NB4 (cell line): ENCODE results near the gene THBS3.

Source experiments
- POLR2A ChIP-seq: IDR thresholded peaks from 2 replicates; pipeline ENCODE4 v1.6.1; 2011; ENCODE audit warnings: mild to moderate bottlenecking; ENCODE audit not compliant: insufficient read length; ENCODE audit errors: extremely low read depth
- TF ChIP-seq, protein P1 (sequence below): IDR thresholded peaks from one replicate; pipeline ENCODE4 v1.5.1; 2012; ENCODE audit warnings: low read depth, low read length

DNA sequence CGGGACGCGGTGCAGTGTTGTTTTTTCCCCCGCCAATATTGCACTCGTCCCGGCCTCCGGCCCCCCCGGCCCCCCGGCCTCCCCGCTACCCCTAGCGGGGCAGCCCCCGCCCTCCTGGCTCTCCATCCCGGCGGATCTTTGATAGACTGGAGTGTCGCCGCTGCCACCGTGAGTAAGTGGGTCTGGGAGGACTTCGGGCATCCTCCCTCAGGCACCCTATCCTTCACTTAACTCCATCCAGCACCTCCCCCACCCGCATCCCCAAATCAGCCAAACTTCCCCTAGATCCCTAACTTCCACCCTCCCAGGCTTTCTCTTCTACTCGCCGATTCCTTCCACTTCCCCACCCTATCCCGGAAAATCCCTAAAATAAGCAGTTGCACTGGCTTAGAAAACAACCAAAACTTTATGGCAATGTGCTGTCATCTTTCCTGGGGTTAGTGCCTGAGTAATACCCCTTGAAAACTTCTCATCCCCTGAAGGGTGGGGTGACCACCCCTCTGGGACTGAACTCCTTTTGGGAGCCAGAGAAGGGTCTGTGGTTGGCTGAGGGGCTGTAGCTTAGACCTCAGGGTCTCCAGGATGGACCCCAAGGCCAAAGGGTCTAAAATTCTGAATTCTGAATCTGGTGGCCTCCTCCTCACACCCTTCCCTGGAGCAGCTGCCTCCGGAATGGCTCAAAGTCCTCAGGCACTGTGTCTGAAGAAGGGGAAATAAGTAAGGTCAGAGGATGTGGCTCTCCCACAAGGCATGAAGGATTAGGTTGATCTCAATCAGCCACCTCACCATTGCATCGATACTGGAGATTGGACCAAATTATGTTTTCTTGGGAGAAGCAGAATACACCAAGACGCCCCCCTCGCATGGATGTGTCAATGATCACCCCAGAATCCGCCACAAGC lies 12.2 kb downstream of the THBS3 start:
- TF ChIP-seq, protein P1, sequence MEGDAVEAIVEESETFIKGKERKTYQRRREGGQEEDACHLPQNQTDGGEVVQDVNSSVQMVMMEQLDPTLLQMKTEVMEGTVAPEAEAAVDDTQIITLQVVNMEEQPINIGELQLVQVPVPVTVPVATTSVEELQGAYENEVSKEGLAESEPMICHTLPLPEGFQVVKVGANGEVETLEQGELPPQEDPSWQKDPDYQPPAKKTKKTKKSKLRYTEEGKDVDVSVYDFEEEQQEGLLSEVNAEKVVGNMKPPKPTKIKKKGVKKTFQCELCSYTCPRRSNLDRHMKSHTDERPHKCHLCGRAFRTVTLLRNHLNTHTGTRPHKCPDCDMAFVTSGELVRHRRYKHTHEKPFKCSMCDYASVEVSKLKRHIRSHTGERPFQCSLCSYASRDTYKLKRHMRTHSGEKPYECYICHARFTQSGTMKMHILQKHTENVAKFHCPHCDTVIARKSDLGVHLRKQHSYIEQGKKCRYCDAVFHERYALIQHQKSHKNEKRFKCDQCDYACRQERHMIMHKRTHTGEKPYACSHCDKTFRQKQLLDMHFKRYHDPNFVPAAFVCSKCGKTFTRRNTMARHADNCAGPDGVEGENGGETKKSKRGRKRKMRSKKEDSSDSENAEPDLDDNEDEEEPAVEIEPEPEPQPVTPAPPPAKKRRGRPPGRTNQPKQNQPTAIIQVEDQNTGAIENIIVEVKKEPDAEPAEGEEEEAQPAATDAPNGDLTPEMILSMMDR, result no peak
- TF ChIP-seq POLR2A, result no peak
